Activated CD8-positive, alpha-beta memory T cell treated with anti-CD3 and anti-CD28 coated beads, Interleukin-2, amount 50 U/mL, for 1 hour (primary cell): ENCODE measurements around the gene TADA1.
"Not testable (repeated sequence)": the region's sequence is repeated elsewhere in the genome, so short reads cannot be mapped to it uniquely, and the experiment has no call there.

Experiments used
- DNase-seq: peaks from one replicate; pipeline ENCODE4 v3.0.0-alpha.2; 2020; ENCODE audit errors: extremely low read depth

The TADA1 gene

GRCh38 chr1:166895766-166896165, 19.7 kb upstream of the TADA1 start:
- DNase-seq, result no peak

DNA sequence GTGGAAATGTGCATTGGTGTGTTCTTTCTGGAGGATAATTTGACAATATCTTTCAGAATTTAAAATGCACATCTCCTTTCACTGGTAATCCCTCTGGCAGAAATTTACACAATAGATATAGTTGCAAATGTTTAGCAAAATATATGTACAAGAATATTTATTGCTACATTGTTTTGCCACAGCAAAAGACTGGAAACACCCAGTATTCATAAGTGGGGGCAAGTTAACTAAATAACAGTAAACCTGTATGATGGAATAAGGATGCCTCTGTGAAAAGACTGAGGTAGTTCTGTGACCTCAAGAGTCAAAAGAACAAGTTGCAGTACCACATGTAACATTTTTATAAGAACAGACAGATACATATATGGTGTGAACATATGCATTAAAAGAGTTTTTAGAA, 13.7 kb upstream of the TADA1 start:
- no peak for DNase-seq

DNA sequence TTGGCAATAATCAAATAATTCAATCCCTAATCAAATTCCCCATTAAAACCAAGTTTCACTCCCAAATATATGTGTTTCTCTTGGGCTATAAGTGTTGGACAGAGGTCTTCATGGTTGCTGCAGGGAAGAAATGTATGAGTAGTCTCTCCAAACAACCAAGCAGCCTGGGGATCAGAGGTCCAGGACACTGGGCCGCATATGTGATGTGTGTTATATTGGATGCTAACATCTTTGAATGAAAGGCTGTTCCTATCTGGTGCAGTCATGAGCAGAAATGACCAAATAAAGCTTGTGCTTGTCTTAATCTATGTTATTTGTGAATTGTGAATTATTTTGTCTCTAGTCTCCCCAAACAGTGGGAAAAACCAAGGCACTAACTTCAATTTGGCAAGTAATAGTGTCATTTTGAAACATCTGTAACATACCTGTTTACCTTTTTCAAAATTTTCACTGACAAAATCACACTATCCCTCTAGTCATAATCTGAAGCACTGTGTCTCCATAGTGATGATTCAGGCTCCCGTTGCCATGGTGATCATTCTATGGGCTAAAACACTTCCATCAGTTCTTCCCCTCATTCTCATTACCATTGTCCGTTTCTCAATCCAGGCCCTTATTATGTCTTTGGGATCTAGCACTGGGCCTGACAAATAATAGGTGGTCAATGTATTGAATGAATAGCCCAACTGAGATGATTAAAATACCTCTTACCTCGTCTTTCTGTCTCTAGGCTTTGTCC, 12.5 kb upstream of the TADA1 start:
- DNase-seq, result no peak

DNA sequence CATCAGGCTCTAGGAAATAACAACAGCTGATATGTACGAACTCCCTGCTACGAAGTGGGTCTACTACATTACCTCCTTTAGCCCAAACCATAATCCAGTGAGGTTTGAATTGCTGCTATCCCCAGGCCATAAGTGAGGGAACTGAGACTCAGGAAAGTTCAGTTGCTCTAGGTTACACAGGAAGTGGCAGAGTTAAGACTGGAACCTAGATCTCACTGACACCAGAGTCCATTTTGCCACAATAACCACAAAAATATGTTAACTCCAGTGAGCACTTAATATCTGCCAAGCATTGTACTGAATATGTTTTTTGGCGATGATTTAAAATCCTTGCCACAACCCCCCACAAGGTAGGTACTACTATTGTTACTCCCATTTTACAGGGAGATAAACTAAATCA, 8.9 kb upstream of the TADA1 start:
- no peak for DNase-seq

DNA sequence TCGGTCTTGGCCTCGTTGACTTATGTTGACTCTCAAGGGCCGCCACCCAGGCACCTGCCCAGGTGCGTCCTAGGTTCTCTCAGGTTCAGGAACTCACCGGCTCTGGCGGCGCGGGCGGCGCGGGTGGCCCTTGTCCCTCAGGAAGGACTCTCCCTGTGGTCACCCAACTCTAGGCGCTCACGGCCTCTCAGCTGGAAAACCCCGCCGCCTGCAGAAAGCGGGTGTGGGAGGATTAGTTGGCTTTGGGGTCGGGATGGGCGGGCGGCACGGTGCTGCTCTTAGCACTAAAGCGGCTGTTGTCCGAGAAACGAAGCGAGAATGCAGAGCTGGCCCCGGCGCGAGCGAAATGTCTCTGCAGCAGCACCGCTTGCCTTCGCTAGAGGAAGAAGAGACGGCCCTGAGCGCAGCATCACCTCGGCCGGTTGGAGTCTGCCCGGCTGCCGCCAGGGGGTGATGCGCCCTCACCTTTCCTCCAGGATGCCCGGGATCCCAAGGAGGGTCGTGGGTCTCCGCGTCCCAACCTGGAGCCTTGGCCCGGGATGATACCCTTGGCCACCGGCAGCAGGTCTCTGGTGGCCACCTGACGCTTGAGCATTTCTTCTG, 8.1 kb upstream of the TADA1 start:
- DNase-seq, result no peak

DNA sequence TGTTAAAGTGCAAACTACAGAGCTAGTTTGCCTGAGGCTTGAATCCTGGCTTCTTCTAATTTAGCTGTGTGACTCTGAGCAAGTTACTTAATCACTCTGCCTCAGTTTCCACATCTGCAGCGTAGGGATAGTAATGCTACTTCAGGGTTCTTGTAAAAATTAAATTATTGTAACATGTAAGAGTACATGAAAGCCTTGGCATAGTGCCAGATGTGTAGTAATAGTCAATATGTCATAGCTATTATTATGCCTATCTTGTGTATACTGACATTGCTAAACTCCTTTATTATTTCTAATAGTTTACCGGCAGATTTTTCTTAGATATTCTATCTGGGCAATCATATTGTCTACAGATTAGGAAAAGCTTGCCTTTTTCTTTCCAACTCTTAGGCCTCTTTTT, 6.8 kb upstream of the TADA1 start:
- DNase-seq, result no peak

DNA sequence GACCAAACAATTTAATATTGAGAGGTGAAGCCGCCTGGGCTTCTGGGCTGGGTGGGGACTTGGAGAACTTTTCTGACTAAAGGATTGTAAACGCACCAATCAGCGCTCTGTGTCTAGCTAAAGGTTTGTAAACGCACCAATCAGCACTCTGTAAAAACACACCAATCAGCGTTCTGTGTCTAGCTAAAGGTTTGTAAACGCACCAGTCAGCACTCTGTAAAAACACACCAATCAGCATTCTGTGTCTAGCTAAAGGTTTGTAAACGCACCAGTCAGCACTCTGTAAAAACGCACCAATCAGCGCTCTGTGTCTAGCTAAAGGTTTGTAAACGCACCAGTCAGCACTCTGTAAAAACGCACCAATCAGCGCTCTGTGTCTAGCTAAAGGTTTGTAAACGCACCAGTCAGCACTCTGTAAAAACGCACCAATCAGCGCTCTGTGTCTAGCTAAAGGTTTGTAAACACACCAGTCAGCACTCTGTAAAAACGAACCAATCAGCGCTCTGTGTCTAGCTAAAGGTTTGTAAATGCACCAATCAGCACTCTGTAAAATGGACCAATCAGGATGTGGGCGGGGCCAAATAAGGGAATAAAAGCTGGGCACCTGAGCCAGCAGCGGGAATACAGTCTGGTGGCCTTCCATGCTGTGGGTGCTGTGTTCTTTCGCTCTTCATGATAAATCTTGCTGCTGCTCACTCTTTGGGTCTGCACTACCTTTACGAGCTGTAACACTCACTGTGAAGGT, 2.3 kb upstream of the TADA1 start:
- not testable (repeated sequence) for DNase-seq

DNA sequence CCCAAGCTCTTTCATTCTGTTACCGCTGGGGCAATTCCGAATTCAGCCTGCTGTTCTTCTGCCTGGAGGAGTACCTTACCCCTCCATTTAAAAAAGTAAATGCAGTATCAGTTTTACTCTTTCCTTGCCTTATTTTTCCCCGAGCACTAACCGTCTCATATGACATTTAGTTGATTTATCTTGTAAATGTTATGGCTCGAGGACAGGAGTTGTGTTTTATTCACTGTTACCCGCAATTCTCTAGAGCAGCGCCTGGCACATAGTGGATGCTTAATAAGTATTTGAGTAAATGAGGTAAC, 425 bp upstream of the TADA1 start:
- DNase-seq, result no peak

DNA sequence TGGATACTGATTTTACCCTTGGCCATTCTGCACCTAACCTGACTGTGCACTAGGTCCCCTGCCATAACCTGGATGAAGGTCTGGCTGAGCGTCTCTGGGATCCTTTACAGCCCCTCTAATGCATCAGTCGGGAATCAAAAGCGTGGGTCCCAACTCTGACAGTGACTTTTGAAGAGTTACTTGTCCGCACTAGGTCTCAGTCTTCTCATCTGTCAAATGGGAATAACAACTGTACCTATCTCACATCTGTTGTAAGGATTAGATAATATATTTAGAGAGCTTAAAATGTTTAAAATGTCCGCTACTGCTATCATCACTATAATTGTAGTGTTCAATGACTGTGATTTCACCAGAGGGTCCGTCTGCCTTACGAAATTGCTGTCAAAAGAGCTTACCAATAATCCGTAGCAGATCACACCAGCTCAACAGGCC, 746 bp downstream of the TADA1 start:
- no peak for DNase-seq

DNA sequence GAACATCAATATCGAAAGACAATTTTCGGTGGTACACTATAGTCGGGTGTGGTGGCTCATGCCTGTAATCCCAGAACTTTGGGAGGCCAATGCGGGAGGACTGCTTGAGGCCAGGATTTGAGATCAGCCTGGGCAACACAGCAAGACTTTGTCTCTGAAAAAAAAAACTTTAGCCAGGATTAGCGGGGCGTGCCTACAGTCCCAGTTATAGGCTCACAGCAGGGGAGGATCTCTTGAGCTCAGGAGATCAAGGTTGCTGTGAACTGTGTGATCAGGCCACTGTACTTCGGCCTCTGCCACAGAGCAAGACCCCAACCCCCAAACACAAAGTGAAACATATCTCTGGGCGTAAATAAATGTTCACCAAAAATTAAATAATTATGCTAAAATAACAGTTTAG, 1.6 kb downstream of the TADA1 start:
- no peak for DNase-seq

DNA sequence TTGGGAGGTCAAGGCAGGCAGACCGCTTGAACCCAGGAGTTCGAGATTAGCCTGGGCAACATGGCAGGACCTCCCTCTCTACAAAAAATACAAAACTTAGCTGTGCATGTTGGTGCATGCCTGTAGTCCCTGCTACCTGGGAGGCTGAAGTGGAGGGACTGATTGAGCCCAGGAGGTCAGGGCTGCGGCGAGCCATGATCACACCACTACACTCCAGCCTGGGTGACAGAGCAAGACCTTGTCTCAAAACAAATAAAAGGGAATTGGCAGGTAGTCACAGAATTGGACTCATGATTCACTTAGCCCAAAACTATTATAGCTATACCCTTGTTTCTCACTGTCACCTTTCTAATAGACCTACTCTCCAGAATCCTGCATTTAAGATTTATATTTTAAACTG, 5.5 kb downstream of the TADA1 start:
- DNase-seq, result no peak

DNA sequence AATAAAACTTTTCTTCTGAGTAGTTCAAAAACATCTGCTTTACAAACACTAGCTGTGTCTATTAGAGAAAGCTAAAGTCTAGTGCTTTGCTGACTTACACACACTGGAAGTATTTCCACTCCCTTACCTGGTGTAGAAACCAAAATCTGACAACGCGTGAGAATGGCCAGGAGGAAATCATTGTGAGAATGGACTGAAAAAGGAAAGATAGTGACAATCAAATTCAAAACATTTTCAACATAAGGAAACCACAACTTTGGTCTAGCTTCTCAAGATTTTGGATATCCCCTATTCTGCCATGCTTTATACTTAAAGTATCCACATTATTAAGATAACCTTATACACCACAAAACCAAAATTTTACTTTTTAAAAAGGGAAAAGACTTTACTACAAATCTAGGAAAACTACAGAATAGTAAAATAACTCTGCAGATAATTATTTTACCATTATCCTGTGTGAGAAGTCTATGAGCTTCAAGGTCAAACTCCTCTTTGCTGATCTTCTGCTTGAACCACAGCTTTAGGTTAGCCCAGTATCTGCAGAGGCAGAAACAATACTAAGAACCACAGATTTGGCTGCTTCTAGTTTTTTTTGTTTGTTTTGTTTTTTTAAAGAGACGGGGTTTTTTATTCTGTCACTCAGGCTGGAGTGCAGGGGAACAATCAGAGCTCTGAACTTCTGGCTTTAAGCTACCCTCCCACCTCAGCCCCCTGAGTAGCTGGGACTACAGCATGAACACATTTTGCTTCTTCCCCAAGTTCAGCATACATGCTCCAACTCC, 6.6 kb downstream of the TADA1 start:
- DNase-seq, result no peak

GRCh38 chr1:166868639-166869038, 7.4 kb downstream of the TADA1 start:
- no peak for DNase-seq

- no peak for DNase-seq
These were observed 10.1 kb downstream of the TADA1 start for GRCh38 chr1:166865926-166866325.

DNA sequence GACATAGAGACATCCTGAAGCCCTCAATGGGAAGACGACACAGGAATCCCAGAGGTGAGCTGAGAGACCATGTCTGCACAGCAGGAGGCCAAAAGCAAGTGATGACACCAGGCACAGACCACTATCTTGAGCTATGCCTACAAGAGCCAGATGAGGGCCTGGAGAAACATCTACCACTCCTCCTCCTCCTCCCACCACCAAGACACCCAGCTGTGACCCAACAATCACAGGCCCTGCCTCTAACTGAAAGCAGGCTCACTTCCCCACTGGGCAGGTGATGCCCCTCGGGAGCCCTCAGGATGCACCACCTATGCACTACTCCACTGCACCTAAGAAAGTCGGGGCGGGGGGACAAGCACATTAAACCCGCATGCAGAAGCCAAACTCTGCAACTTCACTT, 16.5 kb downstream of the TADA1 start:
- DNase-seq, result no peak

DNA sequence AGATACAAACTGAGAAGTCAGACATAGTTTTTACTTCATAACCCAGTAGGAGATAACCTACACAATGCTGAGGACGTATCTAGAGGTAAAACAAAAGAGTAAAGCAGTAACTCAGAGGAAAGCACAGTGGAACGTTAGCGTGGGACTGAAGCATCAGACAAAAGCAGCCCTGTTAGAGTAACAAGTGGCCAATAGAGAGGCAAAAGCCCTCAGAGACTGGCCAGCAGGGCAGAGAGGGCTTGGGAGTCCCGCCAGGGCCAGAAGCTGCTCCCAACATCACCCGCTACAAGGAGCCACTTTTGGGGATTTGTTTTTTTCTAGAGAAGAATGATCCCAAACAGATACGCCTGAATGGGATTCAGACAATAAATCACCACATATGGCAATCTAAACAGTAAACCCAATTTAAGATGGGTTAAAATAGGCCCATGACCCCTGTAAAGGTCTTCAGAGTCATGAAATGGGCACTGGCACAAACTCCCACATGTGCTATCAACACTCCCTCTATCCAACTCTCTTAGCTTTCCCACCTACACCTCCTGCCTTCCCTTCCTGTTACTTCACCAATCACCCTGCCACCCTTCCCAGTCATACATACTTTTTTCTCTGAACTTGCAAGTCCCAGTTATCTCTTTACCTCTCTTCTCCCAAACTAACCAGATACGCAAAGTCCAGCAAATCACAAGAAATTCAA, 17.2 kb downstream of the TADA1 start:
- no peak for DNase-seq

DNA sequence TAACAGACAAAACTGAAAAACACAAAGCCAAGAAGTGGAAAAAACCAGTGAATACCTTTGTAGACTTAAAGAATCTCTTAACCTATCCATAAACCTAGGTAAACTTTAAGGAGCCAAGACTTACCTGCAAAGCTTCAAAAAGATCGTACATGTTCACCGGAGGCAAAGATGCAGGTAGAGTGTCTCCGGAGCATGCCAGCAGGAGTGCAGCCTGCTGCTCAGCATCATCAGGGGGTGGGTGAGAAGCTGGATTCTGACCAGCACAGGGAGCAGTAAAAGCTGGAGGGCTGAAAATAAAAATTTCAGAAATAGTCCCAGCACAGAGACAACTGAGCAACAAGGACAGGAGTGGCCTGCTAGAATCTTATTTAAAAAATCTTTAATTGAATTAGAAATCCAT, 18.1 kb downstream of the TADA1 start:
- DNase-seq, result no peak

- DNase-seq, result no peak
These were observed 20.5 kb downstream of the TADA1 start for GRCh38 chr1:166855558-166855957.

- no peak for DNase-seq
These were observed 23.1 kb downstream of the TADA1 start for GRCh38 chr1:166852918-166853317.

GRCh38 chr1:166849135-166849534, 26.9 kb downstream of the TADA1 start:
- no peak for DNase-seq

DNA sequence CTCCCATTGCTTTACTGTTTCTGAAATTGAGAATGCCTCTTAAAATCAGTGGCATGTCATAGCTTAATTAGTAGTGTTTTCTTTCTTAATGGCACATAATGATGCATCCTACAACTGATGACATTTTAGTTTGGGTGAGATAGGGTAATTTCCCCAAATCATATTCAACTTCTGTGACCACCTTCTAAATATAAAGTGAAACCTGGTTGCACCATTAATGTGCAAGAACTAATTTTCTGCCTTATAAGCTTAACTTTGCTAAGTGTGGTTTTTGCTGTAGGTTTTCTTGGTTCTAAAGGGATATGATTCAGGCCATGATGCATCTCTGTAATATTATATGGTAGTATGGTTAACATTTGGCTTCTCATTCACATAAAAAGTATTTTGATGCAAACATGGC, 27.9 kb downstream of the TADA1 start:
- DNase-seq, result no peak

DNA sequence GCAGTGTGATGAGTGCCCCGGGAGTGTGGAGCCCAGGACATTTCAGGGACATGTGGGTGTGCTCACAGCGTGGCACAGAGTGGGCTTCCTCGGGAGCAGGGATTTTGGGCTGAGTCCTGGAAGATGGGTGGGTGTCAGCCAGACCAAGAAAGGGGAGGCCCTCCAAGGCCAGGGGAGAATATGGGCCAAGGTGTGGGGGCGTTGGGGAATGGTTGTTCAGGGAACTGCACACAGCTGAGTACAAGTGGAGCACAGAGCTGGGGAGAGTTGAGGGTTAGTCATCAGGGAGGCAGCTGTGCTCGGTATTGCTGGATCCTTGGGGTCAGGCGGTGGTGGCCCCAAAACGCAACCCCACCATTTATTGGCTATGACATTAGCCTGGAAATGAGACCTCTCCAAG, 31.3 kb downstream of the TADA1 start:
- DNase-seq, result no peak
